ENCODE results near the gene NFAT5.
A peak's percentile ranks its signal among the peaks of the same experiment; 100 is the strongest.
"Not testable (repeated sequence)": the region's sequence is repeated elsewhere in the genome, so short reads cannot be mapped to it uniquely, and the experiment has no call there.

Gene NFAT5

DNA sequence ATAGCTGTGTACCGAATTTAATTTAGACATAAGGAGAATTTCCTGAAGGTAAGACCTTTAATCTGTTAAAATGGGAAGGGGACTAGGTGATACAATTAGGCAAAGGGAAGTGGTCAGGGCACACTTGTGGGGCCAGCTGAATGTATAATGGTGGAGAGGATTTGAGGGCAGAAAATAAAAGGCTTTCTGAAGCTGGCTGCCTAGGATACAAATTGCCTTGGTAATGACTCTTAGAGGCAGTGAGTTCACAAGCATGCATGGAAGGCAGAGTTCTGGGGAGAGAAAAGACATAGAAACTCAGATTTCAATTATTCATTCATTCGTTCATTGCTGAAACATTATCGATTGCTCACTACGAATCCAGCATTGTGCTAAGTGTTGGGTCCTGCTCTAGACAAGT lies 12.4 kb upstream of the NFAT5 start:
- DNase-seq: no peak

GRCh38 chr16:69554495-69554894 lies 11.3 kb upstream of the NFAT5 start:
- DNase-seq: no peak

- DNase-seq: no peak
Measured at GRCh38 chr16:69555437-69555836, 10.3 kb upstream of the NFAT5 start.

DNA sequence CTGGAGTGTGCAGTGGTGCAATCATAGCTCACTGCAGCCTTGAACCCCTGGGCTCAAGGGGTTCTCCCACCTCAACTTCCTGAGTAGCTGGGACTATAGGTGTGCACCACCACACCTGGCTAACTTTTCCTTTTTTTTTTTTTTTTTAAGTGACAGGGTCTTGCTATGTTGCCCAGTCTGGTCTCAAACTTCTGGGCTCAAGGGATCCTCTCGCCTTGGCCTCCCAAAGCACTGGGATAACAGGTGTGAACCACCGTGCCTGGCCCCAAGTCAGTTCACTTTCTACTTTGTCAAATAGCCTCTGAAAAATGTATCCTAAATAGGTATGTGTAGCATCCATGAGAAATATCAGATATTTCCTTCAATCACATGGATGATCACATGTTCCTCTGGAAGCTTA lies 9.9 kb upstream of the NFAT5 start:
- no peak for DNase-seq

GRCh38 chr16:69559164-69559563 lies 6.6 kb upstream of the NFAT5 start:
- DNase-seq: no peak

- DNase-seq: not testable (repeated sequence)
Measured at GRCh38 chr16:69561367-69561766, 4.4 kb upstream of the NFAT5 start.

DNA sequence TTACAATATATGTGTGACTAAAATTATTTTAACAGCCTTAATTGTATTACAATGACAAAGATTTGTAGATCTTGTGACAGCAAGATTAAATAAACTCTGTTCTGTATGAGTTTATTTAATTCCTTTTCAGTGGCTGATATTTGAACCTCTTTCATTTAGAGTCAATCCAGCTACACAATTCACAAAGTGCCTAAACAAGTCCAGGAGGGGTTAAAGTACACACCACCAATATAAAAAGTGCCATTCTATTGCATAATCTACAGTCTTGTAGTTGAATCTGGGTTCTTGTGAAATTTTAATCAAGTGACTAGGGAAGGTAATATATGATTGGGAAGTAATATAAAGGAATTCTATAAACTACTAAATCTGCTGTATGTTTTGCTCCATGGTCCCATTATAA lies 3.9 kb upstream of the NFAT5 start:
- no peak for DNase-seq

DNA sequence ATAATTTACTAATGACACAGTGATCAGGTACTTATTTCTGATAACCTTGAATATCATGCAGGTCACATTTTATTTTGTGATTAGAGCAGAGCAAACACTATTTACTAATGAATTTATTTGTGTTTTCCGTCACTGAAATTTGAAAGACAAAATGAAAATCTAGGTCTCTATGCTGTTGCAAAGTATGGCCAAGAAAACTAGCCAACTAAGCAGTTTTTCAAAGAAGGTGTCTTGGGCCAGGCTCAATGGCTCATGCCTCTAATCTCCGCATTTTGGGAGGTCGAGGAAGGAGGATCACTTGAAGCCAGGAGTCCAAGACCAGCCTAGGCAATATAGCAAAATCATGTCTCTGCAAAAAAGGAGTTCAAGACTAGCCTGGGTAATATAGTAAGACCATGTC lies 3.0 kb upstream of the NFAT5 start:
- DNase-seq: no peak

GRCh38 chr16:69563605-69564580 lies 1.9 kb upstream of the NFAT5 start:
- peak; percentile 64 for DNase-seq

- no peak for DNase-seq
Measured at GRCh38 chr16:69564845-69565670, 708 bp upstream of the NFAT5 start.

GRCh38 chr16:69566240-69566980 lies 644 bp downstream of the NFAT5 start:
- DNase-seq: no peak

- no peak for DNase-seq
Measured at GRCh38 chr16:69566981-69567680, 1.4 kb downstream of the NFAT5 start.

DNA sequence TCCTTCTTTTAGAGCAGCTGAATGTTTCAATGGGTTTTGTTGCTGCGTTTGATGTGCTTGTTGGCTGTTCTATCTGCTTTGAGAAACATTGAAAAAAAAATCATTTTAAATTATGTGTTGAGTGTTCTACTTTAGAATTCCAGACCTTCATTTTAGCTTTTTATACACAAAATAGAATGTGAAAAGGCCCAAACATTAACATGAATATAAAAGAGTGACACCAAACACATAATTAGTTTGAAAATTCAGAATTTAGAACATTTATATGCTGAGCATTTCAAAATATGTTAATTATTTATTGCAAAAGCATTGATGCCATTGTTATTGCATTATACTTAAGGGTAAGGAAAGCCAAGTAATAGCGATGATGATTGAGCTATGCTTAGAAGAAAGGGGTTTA lies 2.9 kb downstream of the NFAT5 start:
- no peak for DNase-seq

- DNase-seq: not testable (repeated sequence)
Measured at GRCh38 chr16:69578771-69579170, 13.0 kb downstream of the NFAT5 start.

DNA sequence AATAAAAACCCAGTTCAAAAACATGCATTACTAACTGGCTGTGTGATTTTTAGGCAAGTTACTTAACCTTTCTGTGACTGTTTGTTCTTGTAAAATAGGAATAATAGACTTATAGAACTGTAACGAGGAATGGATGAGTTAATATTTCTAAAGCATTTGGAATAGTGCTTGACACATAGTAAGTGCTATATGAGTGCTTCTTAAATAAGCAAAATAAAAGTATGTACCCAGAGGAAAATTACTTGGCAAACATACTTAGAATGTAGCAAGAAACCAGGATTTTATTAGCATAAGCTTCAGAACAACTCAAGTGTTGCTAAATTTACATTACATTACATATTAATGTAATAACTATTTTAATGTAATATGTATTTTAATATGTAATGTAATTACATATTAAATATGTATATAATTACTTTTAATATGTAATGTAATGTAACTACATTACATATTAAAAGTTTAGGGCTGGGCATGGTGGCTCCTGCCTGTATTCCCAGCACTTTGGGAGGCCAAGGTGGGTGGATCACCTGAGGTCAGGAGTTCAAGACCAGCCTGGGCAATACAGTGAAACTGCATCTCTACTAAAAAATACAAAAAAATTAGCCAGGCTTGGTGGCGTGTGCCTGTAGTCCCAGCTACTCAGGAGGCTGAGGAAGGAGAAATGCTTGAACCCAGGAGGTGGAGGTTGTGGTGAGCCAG lies 14.2 kb downstream of the NFAT5 start:
- DNase-seq: no peak

- DNase-seq: no peak
Measured at GRCh38 chr16:69581297-69581696, 15.5 kb downstream of the NFAT5 start.

- not testable (repeated sequence) for DNase-seq
Measured at GRCh38 chr16:69584493-69584892, 18.7 kb downstream of the NFAT5 start.

- no peak for DNase-seq
Measured at GRCh38 chr16:69589434-69590269, 23.9 kb downstream of the NFAT5 start.

- DNase-seq: no peak
Measured at GRCh38 chr16:69590590-69590989, 24.8 kb downstream of the NFAT5 start.

- DNase-seq: no peak
Measured at GRCh38 chr16:69593751-69594255, 28.0 kb downstream of the NFAT5 start.
